NT2/D1 (cell line): Measurements from ENCODE around the gene PARD3.

Experiments used
- DNase-seq: peaks from one replicate; pipeline ENCODE4 v3.0.0-alpha.2; 2011; ENCODE audit warnings: low read depth, low spot score
- H3K27me3 ChIP-seq: 2 replicates; pipeline ENCODE4 v1.6.0; 2011; ENCODE audit warnings: mild to moderate bottlenecking; ENCODE audit not compliant: insufficient read length, insufficient read depth
- H3K36me3 ChIP-seq: 2 replicates; pipeline ENCODE4 v1.6.1; 2011; ENCODE audit warnings: mild to moderate bottlenecking, low read length, mixed read lengths; ENCODE audit not compliant: insufficient read depth, insufficient read length
- H3K4me1 ChIP-seq: 2 replicates; pipeline ENCODE4 v1.5.1; 2011; ENCODE audit not compliant: insufficient read depth, insufficient read length
- H3K4me3 ChIP-seq: 2 replicates; pipeline ENCODE4 v1.5.1; 2011; ENCODE audit warnings: low read depth; ENCODE audit not compliant: insufficient read length
- H3K9ac ChIP-seq: 2 replicates; pipeline ENCODE4 v1.6.0; 2011; ENCODE audit warnings: low read depth; ENCODE audit not compliant: insufficient read length
- H3K9me3 ChIP-seq: 2 replicates; pipeline ENCODE4 v1.5.1; 2011; ENCODE audit warnings: mild to moderate bottlenecking, low read length; ENCODE audit not compliant: insufficient read depth
- SUZ12 ChIP-seq: IDR thresholded peaks from 2 replicates; pipeline ENCODE4 v1.6.1; 2011; ENCODE audit not compliant: insufficient read length, insufficient read depth; ENCODE audit errors: extremely low read depth
- YY1 ChIP-seq: IDR thresholded peaks from 2 replicates; pipeline ENCODE4 v1.6.1; 2011; ENCODE audit not compliant: insufficient read length, insufficient read depth
- ZNF274 ChIP-seq: IDR thresholded peaks from 2 replicates; pipeline ENCODE4 v1.6.1; 2011; ENCODE audit warnings: mild to moderate bottlenecking, low read depth, low read length

The PARD3 gene

DNA sequence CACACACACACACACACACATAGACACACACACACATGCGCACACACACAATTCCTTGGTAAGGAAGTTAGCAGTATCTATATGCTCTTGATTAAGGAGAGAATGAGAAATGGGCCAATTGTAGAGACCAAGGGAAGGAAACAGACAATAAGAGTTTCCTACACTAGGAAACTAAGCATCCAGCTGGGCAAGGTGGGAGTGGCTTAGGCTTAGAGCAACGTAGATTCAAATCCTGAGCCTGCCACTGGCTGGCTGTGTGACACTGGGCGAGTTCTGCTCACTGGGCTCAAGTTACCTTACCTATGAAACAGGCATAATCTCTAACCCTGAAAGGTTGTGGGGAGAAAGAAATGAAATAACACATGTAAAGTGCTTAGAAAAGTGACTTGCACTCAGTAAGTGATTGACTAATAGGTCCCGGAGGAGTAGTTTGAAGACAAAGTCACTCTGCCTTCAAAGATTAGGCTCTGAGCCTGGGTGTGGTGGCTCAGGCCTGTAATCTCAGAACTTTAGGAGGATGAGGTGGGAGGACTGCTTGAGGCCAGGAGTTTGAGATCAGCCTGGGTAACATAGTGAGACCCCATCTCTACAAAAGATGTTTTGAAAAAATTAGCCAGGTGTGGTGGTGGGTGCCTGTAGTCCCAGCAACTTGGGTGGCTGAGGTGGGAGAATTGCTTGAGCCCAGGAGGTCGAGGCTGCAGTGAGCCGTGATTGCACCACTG lies 701.4 kb downstream of the PARD3 start:
- TF ChIP-seq YY1 (no peak), ZNF274 (no peak), SUZ12 (no peak)
- Histone ChIP-seq H3K4me3 (no peak overlapping the region), H3K9ac (no peak overlapping the region), H3K36me3 (peaks cover 5% of the 10 kb centered on the region), H3K4me1 (no peaks in the 10 kb centered on the region), H3K9me3 (no peaks in the 10 kb centered on the region), H3K27me3 (no peaks in the 10 kb centered on the region)
- no peak for DNase-seq

DNA sequence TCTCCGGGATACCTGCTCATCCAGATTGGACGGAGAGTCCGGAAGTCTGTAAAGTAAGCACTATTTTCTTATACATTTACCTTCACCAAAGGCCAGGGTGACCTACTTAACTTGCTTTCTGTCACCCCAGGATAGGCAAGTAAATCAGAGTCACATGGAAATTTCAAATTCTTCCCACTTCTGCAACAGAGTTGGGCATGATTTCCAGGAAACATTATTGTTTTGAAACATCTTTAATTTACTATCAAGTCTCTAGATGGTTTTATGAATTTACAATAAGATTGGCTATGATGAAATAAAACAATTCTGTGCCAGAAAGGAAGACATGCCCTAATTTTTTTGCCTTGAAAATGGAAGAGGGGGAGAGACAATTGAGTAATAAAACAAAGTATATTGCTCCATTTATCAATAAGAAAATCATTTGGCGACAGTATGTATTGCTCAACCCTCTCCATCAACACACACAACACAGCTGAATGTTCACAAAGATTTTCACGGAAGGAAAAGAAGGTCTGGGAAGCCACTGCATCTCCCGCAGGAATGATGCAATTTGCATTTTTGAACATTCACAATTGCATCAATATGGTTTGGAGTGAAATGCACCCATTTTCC lies 702.8 kb downstream of the PARD3 start:
- Histone ChIP-seq H3K36me3 (peaks cover 5% of the 10 kb centered on the region), H3K9ac (no peak overlapping the region), H3K4me3 (no peak overlapping the region), H3K4me1 (no peaks in the 10 kb centered on the region), H3K27me3 (no peaks in the 10 kb centered on the region), H3K9me3 (no peaks in the 10 kb centered on the region)
- no peak for TF ChIP-seq ZNF274
- TF ChIP-seq YY1: no peak
- no peak for TF ChIP-seq SUZ12
- no peak for DNase-seq

DNA sequence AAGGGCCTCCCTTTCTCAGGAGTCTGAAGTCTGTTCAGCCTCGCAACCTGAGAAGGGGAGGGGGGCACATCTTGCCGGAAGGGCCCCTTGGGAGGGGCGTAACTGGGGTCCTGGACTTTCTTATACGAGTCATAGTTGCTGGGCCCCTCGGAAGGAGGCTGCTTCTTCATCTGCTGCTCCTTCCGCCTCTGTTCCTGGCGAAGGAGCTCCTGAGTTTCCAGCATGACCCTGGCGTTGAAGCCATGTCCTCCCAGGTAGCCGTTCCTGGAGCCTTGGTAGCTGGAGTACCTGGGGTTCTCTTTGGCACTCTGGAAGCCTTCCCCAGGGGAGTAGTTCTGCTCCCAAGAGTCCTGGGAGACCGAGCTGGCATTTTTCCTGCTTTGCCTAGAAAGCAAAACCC lies 703.9 kb downstream of the PARD3 start:
- no peaks in the 10 kb centered on the region for H3K9me3 ChIP-seq
- no peak overlapping the region for H3K4me3 ChIP-seq
- no peak for DNase-seq
- TF ChIP-seq ZNF274 (no peak), SUZ12 (no peak), YY1 (no peak)
- H3K4me1 ChIP-seq: no peaks in the 10 kb centered on the region
- H3K9ac ChIP-seq: no peak overlapping the region
- H3K27me3 ChIP-seq: no peaks in the 10 kb centered on the region
- peaks cover 5% of the 10 kb centered on the region for H3K36me3 ChIP-seq

DNA sequence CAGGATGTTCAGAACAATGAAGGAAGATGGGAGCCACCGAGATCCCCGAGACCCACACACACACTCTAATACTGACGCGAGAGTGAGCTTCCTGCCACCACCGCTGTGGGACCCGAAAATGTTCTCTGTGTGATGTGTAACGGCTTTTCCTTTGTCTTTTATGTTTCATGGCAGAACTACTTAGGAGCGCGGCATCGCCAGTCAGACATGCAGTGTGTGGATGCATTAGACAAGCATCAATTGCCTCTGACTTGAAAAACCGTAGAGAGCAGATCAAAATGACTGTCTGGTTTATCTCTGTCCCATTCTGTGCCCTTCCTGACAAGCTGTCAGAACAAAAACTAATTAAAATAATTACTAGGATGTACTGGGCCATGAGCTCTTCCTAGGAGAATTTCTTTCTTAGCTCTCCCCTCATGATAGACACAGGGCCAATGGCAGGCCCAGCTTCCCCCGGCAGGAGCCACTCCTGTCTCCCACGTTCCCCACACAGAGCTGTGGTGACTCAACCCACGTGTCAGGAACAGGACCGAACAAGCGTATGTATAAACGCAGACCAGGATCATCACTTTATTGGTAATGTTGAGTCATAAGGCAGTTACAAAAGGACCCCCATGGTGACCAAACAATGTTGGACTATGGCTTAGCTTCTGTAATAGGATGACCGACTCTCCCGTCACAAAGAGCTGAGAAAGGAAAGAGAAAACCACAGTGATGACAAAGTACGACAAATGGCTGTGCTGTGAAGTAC lies 705.0 kb downstream of the PARD3 start:
- TF ChIP-seq SUZ12 (no peak), YY1 (no peak), ZNF274 (no peak)
- Histone ChIP-seq H3K9ac (no peak overlapping the region), H3K4me1 (peaks cover under 1% of the 10 kb centered on the region), H3K9me3 (no peaks in the 10 kb centered on the region), H3K4me3 (no peak overlapping the region), H3K36me3 (peaks cover 5% of the 10 kb centered on the region), H3K27me3 (no peaks in the 10 kb centered on the region)
- no peak for DNase-seq

DNA sequence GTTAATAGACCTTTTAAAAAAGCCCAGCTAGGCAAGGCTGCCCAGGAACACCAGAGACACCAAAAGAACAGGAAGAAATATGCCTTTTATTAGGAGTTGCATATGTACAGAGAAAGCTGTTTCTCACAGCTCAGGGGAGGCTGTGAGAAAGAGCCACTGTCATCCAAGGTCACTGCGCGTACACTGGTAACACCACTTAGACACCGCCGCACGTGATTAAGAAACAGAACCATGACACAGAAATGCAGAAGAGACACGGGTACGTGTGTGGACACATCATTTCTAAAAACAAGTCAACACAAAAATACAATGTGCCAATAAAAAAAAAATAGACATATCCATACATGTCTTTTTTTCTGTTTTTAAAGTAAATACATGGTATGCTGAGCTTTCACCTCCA lies 705.6 kb downstream of the PARD3 start:
- no peak for TF ChIP-seq SUZ12
- no peak for TF ChIP-seq YY1
- TF ChIP-seq ZNF274: no peak
- no peak overlapping the region for H3K9ac ChIP-seq

DNA sequence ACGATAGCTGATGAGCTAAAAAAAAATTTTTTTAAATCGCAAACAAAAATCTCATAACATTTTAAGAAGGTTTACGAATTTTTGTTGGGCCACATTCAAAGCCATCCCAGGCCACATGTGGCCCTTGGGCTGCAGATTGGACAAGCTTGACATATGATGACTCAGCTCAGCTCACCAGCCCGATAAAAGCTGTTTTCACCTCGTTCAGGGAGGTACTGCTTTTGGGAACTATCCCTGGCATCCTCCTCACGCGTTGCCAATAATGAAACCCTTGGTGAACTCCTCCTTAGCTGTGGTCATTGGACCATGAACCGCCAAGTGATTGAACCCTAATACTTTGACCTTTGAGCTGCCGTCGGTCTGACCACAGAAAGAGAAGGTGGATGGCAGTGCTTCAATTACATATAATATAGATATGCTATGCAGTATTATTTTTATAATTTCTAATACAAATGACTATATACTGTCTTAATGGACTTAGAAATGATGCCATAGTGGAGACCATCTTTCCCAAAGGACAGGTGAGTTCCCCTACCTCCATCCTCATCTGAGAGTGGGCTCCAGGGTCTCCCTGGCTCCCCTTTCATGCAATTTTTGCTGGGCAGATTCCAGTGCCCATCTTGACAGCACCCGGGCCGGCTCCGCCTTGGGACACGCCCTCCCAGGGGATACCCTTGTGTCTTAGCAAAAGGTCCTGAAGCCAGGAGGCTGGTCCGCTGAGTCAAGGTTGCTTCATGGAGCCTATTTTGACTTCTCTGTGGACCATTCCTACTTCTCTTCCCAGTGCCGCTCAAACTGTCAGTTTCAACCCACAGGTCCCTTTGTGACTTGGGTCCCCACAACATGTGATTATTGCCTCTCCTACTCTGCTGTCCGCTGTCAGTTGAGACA lies 707.2 kb downstream of the PARD3 start:
- Histone ChIP-seq H3K27me3 (no peaks in the 10 kb centered on the region), H3K9ac (no peak overlapping the region), H3K36me3 (peaks cover 5% of the 10 kb centered on the region), H3K4me3 (no peak overlapping the region), H3K4me1 (peaks cover 2% of the 10 kb centered on the region), H3K9me3 (no peaks in the 10 kb centered on the region)
- no peak for DNase-seq
- TF ChIP-seq YY1: no peak
- TF ChIP-seq SUZ12: no peak
- no peak for TF ChIP-seq ZNF274

More for the DNA sequence above, 705.6 kb downstream of the PARD3 start:
- Histone ChIP-seq H3K4me1 (peaks cover 2% of the 10 kb centered on the region), H3K27me3 (no peaks in the 10 kb centered on the region), H3K36me3 (peaks cover 5% of the 10 kb centered on the region), H3K4me3 (no peak overlapping the region), H3K9me3 (no peaks in the 10 kb centered on the region)
- DNase-seq: no peak
